ENCODE data around the gene ANKRD33B. TPM values are rescaled to one million over a fixed set of nuclear protein-coding genes. Genes with fewer than 3 reads are reported as not detected.

The ANKRD33B gene
- total RNA-seq, 1 experiment from 2014 or later: 0.75 TPM

DNA sequence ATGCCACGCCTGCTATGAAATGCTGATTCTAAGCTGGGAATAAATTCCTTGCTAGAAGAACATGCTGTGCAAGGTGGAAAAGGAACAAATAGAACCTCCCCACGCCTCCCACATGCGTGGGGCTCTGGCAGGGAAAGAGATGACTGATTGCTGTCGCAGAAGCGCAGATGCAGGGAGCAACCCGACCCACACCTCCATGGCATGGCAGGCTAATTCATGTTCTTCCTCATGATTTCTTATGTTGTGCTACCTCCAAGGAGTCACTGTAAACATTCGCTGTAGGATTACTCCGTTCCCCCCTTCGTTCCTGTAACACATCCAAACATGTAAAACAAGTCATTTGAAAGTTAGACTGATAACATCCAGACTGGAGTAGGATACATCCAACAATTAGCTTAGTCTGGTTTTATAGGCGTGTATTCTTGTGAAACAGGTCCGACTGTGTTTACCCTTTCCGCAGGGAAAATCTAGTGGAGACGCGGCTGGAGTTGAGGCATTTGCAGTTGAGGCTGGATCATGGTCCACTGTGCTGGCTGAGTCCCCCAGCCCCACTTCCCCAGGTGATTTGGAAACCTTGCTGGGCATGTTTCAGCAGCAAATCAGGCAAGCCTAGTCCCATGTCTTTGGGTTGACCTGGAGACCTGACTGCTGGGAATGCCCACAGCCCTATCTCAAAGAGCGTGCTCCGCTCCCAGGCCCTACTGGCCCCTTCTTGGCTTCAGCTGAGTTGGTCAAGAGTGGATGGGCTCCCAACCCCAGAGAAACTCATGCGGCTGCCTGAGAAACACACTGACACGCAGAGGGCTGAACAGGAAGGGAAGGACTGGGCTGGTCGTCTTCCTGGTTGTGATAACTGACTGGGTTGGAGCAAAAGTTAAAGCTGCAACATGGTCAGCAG, 24.8 kb upstream of the ANKRD33B start:
- no peak overlapping the region for H3K4me3 ChIP-seq (ENCODE audit: low read depth, low read length, poor library complexity, severe bottlenecking)
- H3K27ac ChIP-seq (ENCODE audit: low read depth, low read length, poor library complexity, severe bottlenecking): no peak overlapping the region
- no TSS peak for BruUV-seq (replicated peaks)
- H3K4me1 ChIP-seq (ENCODE audit: insufficient read depth, low read length, poor library complexity, severe bottlenecking): no peaks in the 10 kb centered on the region
- ChIA-PET POLR2A (ENCODE audit: low non-redundant PET) (no interaction called here), CTCF (no interaction called here)
- no peaks in the 10 kb centered on the region for H3K9me3 ChIP-seq (ENCODE audit: low read depth, low read length, poor library complexity, severe bottlenecking)
- TF ChIP-seq, protein P1, sequence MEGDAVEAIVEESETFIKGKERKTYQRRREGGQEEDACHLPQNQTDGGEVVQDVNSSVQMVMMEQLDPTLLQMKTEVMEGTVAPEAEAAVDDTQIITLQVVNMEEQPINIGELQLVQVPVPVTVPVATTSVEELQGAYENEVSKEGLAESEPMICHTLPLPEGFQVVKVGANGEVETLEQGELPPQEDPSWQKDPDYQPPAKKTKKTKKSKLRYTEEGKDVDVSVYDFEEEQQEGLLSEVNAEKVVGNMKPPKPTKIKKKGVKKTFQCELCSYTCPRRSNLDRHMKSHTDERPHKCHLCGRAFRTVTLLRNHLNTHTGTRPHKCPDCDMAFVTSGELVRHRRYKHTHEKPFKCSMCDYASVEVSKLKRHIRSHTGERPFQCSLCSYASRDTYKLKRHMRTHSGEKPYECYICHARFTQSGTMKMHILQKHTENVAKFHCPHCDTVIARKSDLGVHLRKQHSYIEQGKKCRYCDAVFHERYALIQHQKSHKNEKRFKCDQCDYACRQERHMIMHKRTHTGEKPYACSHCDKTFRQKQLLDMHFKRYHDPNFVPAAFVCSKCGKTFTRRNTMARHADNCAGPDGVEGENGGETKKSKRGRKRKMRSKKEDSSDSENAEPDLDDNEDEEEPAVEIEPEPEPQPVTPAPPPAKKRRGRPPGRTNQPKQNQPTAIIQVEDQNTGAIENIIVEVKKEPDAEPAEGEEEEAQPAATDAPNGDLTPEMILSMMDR (conservative IDR thresholded peaks at IDR 0.05; ENCODE audit: low read depth, low read length): no peak
- no peak for TF ChIP-seq EZH2 (IDR thresholded peaks at IDR 0.05; ENCODE audit: borderline replicate concordance, low read depth, low read length, poor library complexity, severe bottlenecking)
- DNase-seq (ENCODE audit: low spot score): no peak
- peaks cover 35% of the 10 kb centered on the region for H3K27me3 ChIP-seq (replicated peaks; ENCODE audit: insufficient read depth, low read depth, low read length, poor library complexity)
- H3K36me3 ChIP-seq (ENCODE audit: insufficient read depth, low read length, poor library complexity, severe bottlenecking): no peaks in the 10 kb centered on the region
- intact Hi-C loops (cut with micrococcal nuclease; ENCODE audit: unreplicated experiment): no loop called here

DNA sequence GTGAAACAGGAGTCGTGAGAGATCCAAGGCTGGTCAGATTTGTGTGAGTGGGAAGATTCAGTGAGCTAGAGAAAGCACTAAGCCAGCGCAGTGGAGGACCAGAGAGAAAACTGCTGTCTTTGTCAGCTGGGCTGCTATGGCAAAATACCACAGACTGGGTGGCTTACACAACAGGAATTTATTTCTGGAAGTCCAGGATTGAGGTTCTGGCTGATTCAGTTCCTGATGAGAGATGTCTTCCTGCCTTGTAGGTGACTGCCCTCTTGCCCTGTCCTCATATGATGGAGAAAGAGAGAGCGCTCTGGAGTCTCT, 24.2 kb upstream of the ANKRD33B start:
- intact Hi-C loops (cut with micrococcal nuclease; ENCODE audit: unreplicated experiment): no loop called here
- Histone ChIP-seq H3K4me3 (ENCODE audit: low read depth, low read length, poor library complexity, severe bottlenecking) (no peak overlapping the region), H3K4me1 (ENCODE audit: insufficient read depth, low read length, poor library complexity, severe bottlenecking) (no peaks in the 10 kb centered on the region), H3K27me3 (replicated peaks; ENCODE audit: insufficient read depth, low read depth, low read length, poor library complexity) (peaks cover 41% of the 10 kb centered on the region), H3K9me3 (ENCODE audit: low read depth, low read length, poor library complexity, severe bottlenecking) (no peaks in the 10 kb centered on the region), H3K36me3 (ENCODE audit: insufficient read depth, low read length, poor library complexity, severe bottlenecking) (no peaks in the 10 kb centered on the region), H3K27ac (ENCODE audit: low read depth, low read length, poor library complexity, severe bottlenecking) (no peak overlapping the region)
- no TSS peak for BruUV-seq (replicated peaks)
- ChIA-PET CTCF (no interaction called here), POLR2A (ENCODE audit: low non-redundant PET) (no interaction called here)
- DNase-seq (ENCODE audit: low spot score): no peak
- TF ChIP-seq, protein P1 (conservative IDR thresholded peaks at IDR 0.05; ENCODE audit: low read depth, low read length): no peak
- TF ChIP-seq EZH2 (IDR thresholded peaks at IDR 0.05; ENCODE audit: borderline replicate concordance, low read depth, low read length, poor library complexity, severe bottlenecking): no peak

DNA sequence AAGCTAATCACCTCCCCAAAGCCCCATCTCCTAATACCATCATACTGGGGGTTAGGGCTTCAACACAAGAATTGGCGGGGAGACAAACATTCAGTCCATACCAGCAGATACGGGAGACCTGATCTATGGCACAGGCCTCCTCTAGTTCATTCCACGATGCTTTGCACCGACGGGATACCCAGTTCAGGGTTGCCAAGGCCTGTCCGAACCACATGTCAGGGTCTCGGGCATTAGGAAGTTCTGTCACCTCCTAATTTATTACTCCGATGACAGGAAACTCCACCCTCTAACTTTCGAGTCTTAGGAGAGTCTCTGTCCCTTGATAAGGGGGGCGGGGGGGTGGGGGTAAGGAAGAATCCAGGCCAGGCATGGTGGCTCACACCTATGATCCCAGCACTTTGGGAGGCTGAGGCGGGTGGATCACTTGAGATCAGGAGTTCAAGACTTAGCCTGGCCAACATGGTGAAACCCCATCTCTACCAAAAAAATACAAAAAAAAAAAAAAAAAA, 23.8 kb upstream of the ANKRD33B start:
- TF ChIP-seq, protein P1 (conservative IDR thresholded peaks at IDR 0.05; ENCODE audit: low read depth, low read length): no peak
- TF ChIP-seq EZH2 (IDR thresholded peaks at IDR 0.05; ENCODE audit: borderline replicate concordance, low read depth, low read length, poor library complexity, severe bottlenecking): no peak
- Histone ChIP-seq H3K27me3 (replicated peaks; ENCODE audit: insufficient read depth, low read depth, low read length, poor library complexity) (peaks cover 46% of the 10 kb centered on the region), H3K4me3 (ENCODE audit: low read depth, low read length, poor library complexity, severe bottlenecking) (no peak overlapping the region), H3K9me3 (ENCODE audit: low read depth, low read length, poor library complexity, severe bottlenecking) (no peaks in the 10 kb centered on the region), H3K36me3 (ENCODE audit: insufficient read depth, low read length, poor library complexity, severe bottlenecking) (no peaks in the 10 kb centered on the region), H3K4me1 (ENCODE audit: insufficient read depth, low read length, poor library complexity, severe bottlenecking) (no peaks in the 10 kb centered on the region), H3K27ac (ENCODE audit: low read depth, low read length, poor library complexity, severe bottlenecking) (no peak overlapping the region)
- no TSS peak for BruUV-seq (replicated peaks)
- intact Hi-C loops (cut with micrococcal nuclease; ENCODE audit: unreplicated experiment): no loop called here
- POLR2A ChIA-PET (ENCODE audit: low non-redundant PET): no interaction called here
- DNase-seq (ENCODE audit: low spot score): no peak
- CTCF ChIA-PET: no interaction called here

Measured in A673 (cell line).